Coronary artery (tissue), 2 donors: ENCODE measurements around the gene EYA2.

ENCODE experiments used
- DNase-seq: peaks from one replicate; pipeline ENCODE4 v3.0.0-alpha.2; 2017; ENCODE audit warnings: low spot score
- H3K27ac ChIP-seq, 2 donors: fragments of 200-600 bp; sonication (generic); one replicate each; pipeline ENCODE4 v1.5.1; 2016 to 2019
- H3K4me3 ChIP-seq: fragments of 200-600 bp; sonication (generic); 2 replicates; pipeline ENCODE4 v1.5.1; 2016; ENCODE audit warnings: mild to moderate bottlenecking, moderate library complexity
- CTCF ChIP-seq: fragments of 200-600 bp; sonication (generic); IDR thresholded peaks from one replicate; pipeline ENCODE4 v1.5.1; 2019; ENCODE audit warnings: antibody characterized with exemption

The EYA2 gene

GRCh38 chr20:47016068-47016664 is 121.5 kb downstream of the EYA2 start:
- DNase-seq: no peak
- no peak overlapping the region for H3K27ac ChIP-seq
- no peak overlapping the region for H3K4me3 ChIP-seq
- TF ChIP-seq CTCF: no peak

- no peak for TF ChIP-seq CTCF
- no peak overlapping the region for H3K27ac ChIP-seq
- H3K4me3 ChIP-seq: no peak overlapping the region
- DNase-seq: no peak
These were observed 123.7 kb downstream of the EYA2 start for GRCh38 chr20:47018381-47018780.

- TF ChIP-seq CTCF: no peak
- no peak for DNase-seq
- H3K4me3 ChIP-seq: no peak overlapping the region
- no peak overlapping the region for H3K27ac ChIP-seq
These were observed 124.6 kb downstream of the EYA2 start for GRCh38 chr20:47019121-47019824.

- no peak for DNase-seq
- Histone ChIP-seq H3K27ac (no peak overlapping the region), H3K4me3 (no peak overlapping the region)
- no peak for TF ChIP-seq CTCF
These were observed 125.6 kb downstream of the EYA2 start for GRCh38 chr20:47020231-47020630.

- DNase-seq: no peak
- TF ChIP-seq CTCF: no peak
- H3K4me3 ChIP-seq: no peak overlapping the region
- no peak overlapping the region for H3K27ac ChIP-seq
These were observed 127.2 kb downstream of the EYA2 start for GRCh38 chr20:47021850-47022249.

GRCh38 chr20:47024461-47024937 is 129.9 kb downstream of the EYA2 start:
- Histone ChIP-seq H3K4me3 (no peak overlapping the region), H3K27ac (no peak overlapping the region)
- no peak for DNase-seq
- TF ChIP-seq CTCF: no peak

GRCh38 chr20:47027042-47027441 is 132.4 kb downstream of the EYA2 start:
- DNase-seq: no peak
- H3K4me3 ChIP-seq: no peak overlapping the region
- TF ChIP-seq CTCF: no peak
- no peak overlapping the region for H3K27ac ChIP-seq
